DMS53 (cell line): Measurements from ENCODE around the gene EIF1.
"Not testable (repeated sequence)": the region's sequence is repeated elsewhere in the genome, so short reads cannot be mapped to it uniquely, and the experiment has no call there.

Experiments used
- DNase-seq: peaks from one replicate; lab custom pipeline; 2025; lab: John Stamatoyannopoulos, UW

EIF1 gene

DNA sequence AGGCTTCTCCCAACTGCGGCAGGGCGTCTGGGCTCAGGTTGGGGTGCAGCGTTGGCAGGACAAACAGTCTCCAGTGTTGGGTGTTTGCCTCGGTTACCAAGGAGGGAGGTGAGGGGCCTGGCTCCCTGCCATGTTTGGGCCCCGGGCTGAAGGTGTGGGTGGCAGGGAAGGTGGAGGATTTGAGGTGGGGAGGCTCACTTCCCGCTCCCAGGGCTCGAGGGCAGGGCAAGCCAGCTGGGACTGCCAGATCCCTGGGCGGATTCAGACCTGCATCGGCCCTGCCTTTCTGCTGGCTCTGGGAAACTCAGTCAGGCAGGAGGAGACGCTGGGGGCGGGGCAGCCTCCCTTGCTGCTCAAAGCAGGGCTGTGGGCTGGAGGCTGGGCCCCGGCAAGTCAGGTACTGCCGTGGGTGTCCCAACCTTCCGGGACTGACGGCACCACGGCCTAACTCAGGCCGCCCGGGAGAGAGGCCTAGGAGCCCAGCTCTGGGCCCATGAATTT, 33.0 kb upstream of the EIF1 start:
- DNase-seq = no peak

DNA sequence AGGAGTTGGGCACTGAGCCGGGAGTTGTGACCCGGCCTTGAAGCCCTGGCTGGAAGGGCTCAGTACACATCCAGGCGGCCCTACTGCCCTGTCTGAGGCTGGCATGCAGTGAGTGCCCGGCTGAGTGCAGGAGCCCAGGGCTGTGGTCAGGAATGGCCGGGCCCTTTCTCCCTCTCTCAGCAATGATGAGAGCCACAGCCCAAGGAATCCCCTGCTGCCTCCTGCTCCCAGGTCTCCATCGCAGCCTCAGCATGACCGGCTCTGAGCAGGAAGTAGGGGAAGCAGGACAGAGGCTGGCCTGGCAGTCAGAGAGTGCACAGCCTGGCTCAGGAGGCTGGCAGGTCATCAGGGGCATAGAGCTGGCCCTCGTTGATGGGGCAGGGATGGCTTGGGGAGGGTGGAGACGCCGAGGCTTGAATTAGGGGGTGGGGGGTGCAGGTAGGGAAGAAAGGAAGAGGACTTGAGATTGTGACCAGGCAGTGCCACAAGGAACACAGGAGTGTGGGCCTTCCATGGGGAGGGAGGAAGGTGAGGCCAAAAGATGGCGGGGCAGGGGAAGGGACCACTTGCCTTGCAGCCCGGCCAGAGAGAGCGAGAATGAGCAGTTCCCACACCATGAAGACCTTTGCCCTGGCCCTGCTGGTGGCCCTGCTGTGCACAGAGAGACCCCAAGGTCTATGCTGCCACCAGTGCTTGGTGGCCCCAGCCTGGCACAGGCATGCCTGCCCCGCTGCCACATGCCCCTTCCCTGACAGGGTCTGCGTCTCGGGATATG, 32.2 kb upstream of the EIF1 start:
- no peak for DNase-seq

GRCh38 chr17:41657176-41657754, 31.4 kb upstream of the EIF1 start:
- DNase-seq = no peak

DNA sequence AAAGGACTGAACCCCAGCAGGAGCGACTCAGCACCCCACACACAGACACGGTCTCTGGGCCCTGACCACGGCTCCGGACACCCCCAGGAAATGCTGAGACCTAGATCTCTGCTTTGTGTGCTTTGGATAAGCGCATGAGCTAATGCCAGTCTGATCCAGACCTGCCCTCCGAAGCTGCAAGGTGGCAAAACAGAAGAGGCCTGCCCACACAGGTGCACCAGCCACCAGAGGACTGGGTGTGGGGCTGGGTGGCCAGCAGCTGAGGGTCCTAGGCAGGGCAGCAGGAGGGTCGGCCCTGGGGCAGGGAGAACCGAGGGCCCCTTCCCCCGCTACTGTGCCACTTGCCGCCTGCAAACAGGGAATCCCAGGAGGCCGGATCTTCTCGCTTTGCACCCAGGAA, 30.7 kb upstream of the EIF1 start:
- no peak for DNase-seq

DNA sequence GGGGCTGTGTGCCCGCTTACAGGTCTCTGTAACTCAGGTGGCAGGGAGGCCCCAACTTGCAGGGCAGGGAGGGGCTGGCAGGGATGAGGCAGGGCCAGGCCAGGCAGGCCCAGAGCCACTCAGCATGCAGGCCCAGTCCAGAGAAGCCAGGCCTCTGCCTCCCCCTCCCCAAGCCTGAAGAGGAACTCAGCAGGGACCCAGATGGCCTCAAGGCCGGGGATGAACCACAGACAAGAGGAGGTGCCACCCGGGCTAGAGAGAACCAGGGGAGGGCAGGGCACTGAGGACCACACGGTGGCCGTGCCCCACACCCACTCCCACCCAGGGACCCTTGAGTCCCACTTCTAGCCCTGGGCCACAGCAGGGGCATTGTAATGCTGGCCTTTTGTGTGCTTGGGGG, 29.8 kb upstream of the EIF1 start:
- no peak for DNase-seq

GRCh38 chr17:41659427-41660212, 29.1 kb upstream of the EIF1 start:
- no peak for DNase-seq

GRCh38 chr17:41660221-41660711, 28.4 kb upstream of the EIF1 start:
- DNase-seq = no peak

DNA sequence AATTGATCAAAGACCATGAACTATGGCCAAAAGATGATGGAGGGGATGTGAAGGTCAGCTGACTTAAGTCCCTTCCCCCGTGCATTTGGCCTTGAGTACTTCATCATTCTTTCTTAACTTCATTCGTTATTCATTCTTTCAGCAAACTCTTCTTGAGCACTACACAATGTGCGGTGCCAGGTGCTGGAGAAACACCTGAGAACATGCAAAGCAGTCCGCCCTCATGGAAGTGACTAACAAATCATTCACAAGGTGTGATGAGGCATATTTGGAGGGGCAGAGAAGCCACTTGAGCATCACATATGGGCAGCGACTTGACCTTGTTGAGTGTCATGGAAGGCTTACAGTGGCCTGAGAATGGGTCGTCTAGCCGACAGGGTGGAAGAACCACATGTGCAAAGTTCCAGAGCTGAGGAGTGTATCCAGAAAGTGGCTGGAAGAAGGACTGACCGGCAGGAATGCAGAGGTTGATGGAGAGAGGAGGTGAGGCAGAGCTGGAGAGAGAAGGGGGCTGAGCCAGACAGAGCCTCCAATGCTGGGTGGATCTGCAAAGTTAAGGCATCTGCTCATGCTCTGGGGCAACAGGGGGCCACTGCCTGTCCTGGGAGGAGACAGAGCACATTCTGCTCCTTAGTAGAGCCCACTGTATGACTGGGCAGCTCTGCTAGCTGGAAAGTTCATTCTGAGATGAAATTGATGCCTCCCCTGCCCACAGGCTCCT, 25.1 kb upstream of the EIF1 start:
- no peak for DNase-seq

DNA sequence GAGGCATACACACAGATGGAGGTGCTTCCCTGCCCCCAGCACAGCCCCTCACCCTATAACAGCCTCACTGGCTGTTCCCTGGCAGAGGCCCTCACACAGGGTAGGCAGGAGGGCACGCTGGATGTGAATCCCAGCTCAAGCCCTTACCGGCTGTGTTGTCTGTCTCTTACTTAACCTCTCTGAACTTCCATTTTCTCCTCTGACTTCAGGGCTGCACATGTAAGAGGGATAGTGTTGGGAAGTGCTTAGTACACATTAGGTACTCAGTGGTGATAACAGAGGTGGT, 24.6 kb upstream of the EIF1 start:
- DNase-seq = peak; percentile 23

- DNase-seq = no peak
Measured at GRCh38 chr17:41664587-41665565, 23.8 kb upstream of the EIF1 start.

DNA sequence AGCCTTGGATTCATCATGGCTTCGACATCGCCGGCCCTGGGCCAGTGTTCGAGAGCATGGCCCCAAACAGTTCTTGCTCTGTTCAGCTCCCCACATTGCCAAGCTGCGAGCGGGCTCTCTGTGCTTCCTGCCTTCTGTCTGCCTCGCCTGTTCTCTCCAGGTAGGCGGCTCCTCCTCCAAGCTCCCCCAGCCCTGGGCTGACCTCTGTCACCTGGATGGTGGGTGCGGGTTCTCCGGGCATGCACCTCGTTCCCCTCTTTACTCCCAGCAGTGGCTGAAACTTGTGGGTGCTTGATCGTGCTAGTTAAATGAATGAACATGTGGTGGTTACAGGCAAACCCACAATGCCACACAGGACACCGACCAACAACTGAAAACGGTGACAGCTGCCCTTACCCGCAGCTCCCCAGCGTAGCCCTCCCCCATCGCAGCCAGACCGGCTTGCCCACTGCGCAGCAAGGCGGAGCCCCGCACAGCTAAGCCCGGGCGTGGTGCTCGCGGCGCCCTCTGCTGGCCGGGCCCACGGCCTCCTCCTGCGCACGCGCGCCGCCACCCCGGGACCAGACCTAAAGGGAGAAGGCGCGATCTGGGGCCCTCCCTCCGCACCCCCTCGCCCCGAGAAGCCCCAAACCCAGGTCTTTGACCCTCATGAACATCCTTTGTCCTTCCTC, 23.0 kb upstream of the EIF1 start:
- DNase-seq = peak; percentile 95

GRCh38 chr17:41666237-41666641, 22.4 kb upstream of the EIF1 start:
- peak; percentile 91 for DNase-seq

- DNase-seq = peak; percentile 89
Measured at GRCh38 chr17:41666708-41667279, 21.9 kb upstream of the EIF1 start.

DNA sequence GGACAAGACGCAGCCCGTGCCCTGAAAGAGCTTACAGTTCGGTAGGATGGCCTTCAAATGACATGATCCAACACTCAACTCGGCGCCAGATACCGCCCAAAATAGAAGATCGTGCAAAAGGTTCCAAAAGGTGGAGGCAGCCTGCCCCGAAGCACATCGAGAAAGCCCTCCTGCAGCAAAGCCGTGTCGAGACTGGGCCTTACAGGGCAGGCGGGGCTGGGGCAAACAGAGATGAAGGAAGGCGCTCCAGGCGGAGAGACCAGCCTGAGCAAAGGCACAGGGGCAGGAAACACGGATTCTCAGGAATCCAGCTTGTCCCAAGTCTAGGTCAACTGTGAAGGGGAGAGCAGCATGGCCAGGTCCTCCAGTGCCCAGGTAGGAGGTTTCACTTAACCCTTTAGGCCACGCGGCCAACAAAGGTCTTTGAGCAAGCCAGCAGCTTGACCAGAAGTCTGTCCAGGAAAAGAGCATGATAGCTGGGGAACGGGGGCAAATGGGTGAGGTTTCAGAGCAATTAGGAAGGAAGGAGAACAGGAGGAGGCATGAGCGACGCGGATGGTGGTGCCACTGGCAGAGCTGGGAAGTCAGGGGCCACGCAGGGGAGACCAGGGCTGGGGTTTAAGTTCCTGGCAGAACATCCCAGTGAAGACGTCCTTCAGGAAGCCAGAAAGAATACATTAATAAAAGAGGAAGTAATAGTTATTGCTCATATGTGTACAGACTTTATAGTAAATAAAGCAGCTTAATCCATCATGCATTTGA, 21.2 kb upstream of the EIF1 start:
- peak; percentile 77 for DNase-seq

DNA sequence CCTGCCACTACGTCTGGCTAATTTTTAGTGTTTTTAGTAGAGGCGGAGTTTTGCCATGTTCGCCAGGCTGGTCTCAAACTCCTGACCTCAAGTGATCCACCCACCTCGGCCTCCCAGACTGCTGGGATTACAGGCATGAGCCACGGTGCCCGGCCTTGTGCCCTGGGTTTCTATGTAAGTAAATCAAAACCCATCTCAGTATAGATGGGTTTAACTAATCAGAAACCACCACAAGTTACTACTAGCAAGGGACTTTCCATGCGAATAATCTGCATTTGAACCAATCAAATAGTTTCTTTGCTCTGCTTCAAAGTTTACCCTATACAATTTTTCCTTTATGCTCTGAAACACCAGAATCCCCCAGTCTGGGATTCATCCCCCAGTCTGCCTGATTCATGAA, 16.5 kb upstream of the EIF1 start:
- DNase-seq = no peak

- not testable (repeated sequence) for DNase-seq
Measured at GRCh38 chr17:41675157-41676057, 13.3 kb upstream of the EIF1 start.

DNA sequence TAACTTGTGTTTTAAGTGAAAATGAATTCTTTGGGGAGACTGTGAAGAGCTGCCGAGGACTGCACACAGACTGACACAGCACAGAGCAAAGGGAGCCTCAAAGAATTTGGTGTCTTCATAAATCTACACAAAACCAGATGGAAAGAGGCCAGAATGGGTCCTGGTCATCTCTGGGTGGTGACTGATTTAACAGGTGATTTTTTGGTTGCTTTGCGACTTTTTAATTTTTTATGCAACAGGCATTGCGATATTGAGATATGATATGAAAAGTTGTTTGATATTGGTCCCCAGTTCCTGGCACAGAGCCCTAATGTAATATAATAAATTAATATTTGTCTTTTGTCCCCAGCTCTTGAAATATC, 12.6 kb upstream of the EIF1 start:
- no peak for DNase-seq

DNA sequence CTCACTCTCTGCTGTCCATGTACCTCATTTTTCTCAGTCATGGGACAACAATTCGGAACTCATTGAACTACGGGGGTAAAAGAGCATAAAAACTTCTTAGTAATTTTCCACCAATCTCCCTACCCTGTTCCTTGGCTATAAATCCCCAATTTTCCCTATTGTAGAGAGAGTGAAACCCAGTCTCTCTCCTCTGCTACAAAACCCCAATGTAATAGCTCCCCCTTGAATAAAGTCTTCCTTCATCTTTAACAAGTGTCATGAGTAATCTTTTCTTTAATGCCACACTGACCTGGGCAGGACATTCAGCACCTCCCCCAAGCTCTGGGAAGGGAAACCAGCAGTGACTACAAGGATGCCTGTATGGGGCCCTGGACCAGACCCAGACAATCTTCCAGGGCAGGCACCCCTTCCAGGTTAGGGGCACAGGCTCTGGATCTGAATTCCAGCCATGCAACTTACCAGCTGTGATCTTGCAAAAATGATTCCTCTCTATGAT, 10.2 kb upstream of the EIF1 start:
- no peak for DNase-seq
